UCSD-AML1 (cell line): ENCODE results near the gene RNF220.

Source experiments
- DNase-seq: peaks from one replicate; lab custom pipeline; 2025; ENCODE audit not compliant: unreplicated experiment; lab: John Stamatoyannopoulos, UW

RNF220 gene

GRCh38 chr1:44631647-44632539 is 226.8 kb downstream of the RNF220 start:
- no peak for DNase-seq

GRCh38 chr1:44632598-44632997 is 227.5 kb downstream of the RNF220 start:
- no peak for DNase-seq

GRCh38 chr1:44634606-44635189 is 229.6 kb downstream of the RNF220 start:
- no peak for DNase-seq

- no peak for DNase-seq
These were observed 230.4 kb downstream of the RNF220 start for GRCh38 chr1:44635439-44635838.

- DNase-seq: no peak
These were observed 231.1 kb downstream of the RNF220 start for GRCh38 chr1:44636083-44636687.

GRCh38 chr1:44636688-44637598 is 231.9 kb downstream of the RNF220 start:
- DNase-seq: no peak

- no peak for DNase-seq
These were observed 232.8 kb downstream of the RNF220 start for GRCh38 chr1:44637702-44638411.

GRCh38 chr1:44640200-44640853 is 235.3 kb downstream of the RNF220 start:
- no peak for DNase-seq

GRCh38 chr1:44641126-44642102 is 236.4 kb downstream of the RNF220 start:
- DNase-seq: no peak

GRCh38 chr1:44642255-44642654 is 237.2 kb downstream of the RNF220 start:
- no peak for DNase-seq

- no peak for DNase-seq
These were observed 237.9 kb downstream of the RNF220 start for GRCh38 chr1:44642925-44643324.

GRCh38 chr1:44643721-44644334 is 238.8 kb downstream of the RNF220 start:
- DNase-seq: no peak

- DNase-seq: no peak
These were observed 239.8 kb downstream of the RNF220 start for GRCh38 chr1:44644806-44645205.

- DNase-seq: no peak
These were observed 240.6 kb downstream of the RNF220 start for GRCh38 chr1:44645476-44646244.

- no peak for DNase-seq
These were observed 241.4 kb downstream of the RNF220 start for GRCh38 chr1:44646261-44647110.

- DNase-seq: no peak
These were observed 242.8 kb downstream of the RNF220 start for GRCh38 chr1:44647896-44648295.
